BJ (cell line): ENCODE data around the gene GIGYF2. TPM values are rescaled to one million over a fixed set of nuclear protein-coding genes. Genes with fewer than 3 reads are reported as not detected.

Source experiments
- CTCF ChIA-PET: fragments of 350-600 bp; formaldehyde crosslinking; extraction: SDS; loops from one replicate; lab custom pipeline; 2021; ENCODE audit warnings: antibody characterized with exemption, inconsistent platforms; lab: Yijun Ruan, JAX
- POLR2A ChIA-PET: fragments of 300-600 bp; sonication (Branson Sonifier 250); formaldehyde crosslinking; extraction: SDS; loops from one replicate; lab custom pipeline; 2021; ENCODE audit warnings: antibody characterized with exemption; lab: Charles Lee
- DNase-seq: peaks from one replicate; pipeline ENCODE4 v3.0.0-alpha.2; 2011; ENCODE audit warnings: low read depth
- H3K27me3 ChIP-seq: 2 replicates; pipeline ENCODE4 v1.6.0; 2011; ENCODE audit warnings: low read length; ENCODE audit not compliant: control insufficient read depth, insufficient read depth
- H3K36me3 ChIP-seq: 2 replicates; pipeline ENCODE4 v1.5.1; 2011; ENCODE audit warnings: low read length; ENCODE audit not compliant: control insufficient read depth, insufficient read depth
- H3K4me3 ChIP-seq: 2 replicates; pipeline ENCODE4 v1.5.1; 2011; ENCODE audit warnings: low read depth, mild to moderate bottlenecking, control low read depth, low read length
- polyA plus RNA-seq: library from polyadenylated mRNA; depleted of rRNA; stranded (reverse); fragments of >200 nt; gene quantifications from 2 replicates; pipeline ENCODE4 v1.2.3, GENCODE V29; 2011; rRNA removed
- small RNA-seq: library from RNA; depleted of rRNA; stranded (forward); fragments of <200 nt; gene quantifications from one replicate; pipeline ENCODE3, GENCODE V24; 2012; ENCODE audit warnings: low replicate concordance, low read depth; ENCODE audit not compliant: insufficient read length
- TF ChIP-seq, protein P1 (sequence below): IDR thresholded peaks from 2 replicates; pipeline ENCODE4 v1.5.1; 2011; ENCODE audit warnings: low read depth, mild to moderate bottlenecking, control low read depth, inconsistent platforms, low read length, moderate library complexity; ENCODE audit not compliant: insufficient read depth

The GIGYF2 gene
- polyA plus RNA-seq, 1 experiment: 28.0 TPM

DNA sequence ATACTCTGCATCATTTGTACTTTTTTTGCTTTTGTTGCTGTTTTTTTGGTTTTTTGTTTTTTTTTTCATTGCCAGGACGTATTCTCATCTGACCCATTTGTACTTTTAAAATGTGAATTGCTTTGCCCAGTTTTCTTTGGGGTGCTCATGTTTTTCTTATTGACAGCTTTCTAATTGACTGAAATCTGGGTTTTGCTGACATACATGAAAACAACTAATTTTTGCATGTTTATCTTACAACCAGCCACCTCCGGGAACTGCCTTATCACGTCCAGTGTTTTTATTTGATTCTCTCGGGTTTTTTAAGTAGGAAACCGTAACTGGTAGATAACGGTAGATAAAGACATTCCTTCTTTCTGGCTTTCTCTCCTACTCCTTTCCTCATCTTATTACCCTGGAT is 211.6 kb downstream of the GIGYF2 start:
- Histone ChIP-seq H3K27me3 (no peaks in the 10 kb centered on the region; the same call in none of the 2 replicates), H3K36me3 (no peaks in the 10 kb centered on the region), H3K4me3 (no peak overlapping the region)
- CTCF ChIA-PET: no interaction called here
- DNase-seq: no peak
- POLR2A ChIA-PET: no interaction called here
- TF ChIP-seq, protein P1, sequence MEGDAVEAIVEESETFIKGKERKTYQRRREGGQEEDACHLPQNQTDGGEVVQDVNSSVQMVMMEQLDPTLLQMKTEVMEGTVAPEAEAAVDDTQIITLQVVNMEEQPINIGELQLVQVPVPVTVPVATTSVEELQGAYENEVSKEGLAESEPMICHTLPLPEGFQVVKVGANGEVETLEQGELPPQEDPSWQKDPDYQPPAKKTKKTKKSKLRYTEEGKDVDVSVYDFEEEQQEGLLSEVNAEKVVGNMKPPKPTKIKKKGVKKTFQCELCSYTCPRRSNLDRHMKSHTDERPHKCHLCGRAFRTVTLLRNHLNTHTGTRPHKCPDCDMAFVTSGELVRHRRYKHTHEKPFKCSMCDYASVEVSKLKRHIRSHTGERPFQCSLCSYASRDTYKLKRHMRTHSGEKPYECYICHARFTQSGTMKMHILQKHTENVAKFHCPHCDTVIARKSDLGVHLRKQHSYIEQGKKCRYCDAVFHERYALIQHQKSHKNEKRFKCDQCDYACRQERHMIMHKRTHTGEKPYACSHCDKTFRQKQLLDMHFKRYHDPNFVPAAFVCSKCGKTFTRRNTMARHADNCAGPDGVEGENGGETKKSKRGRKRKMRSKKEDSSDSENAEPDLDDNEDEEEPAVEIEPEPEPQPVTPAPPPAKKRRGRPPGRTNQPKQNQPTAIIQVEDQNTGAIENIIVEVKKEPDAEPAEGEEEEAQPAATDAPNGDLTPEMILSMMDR: no peak

Small RNA genes within 50 kb of the gene (small RNA-seq; reads per million reads assigned to genes)
- not detected for gene RF00019
- not detected for gene RN7SL359P
- not detected for gene RNU6-107P

Other genes with a start within 250 kb of the GIGYF2 start
- not detected in 2 replicates for gene ALPI, start 241.2 kb upstream of the GIGYF2 start, polyA plus RNA-seq
- gene ECEL1, start 209.5 kb upstream of the GIGYF2 start, polyA plus RNA-seq: not detected in 2 replicates
- gene PRSS56, start 176.9 kb upstream of the GIGYF2 start, polyA plus RNA-seq: not detected in 2 replicates
- gene CHRND, start 171.2 kb upstream of the GIGYF2 start, polyA plus RNA-seq: not detected in 2 replicates
- gene CHRNG, start 157.6 kb upstream of the GIGYF2 start, polyA plus RNA-seq: not detected in 2 replicates
- 1.7 and 2.5 TPM in 2 replicates for gene TIGD1, start 146.8 kb upstream of the GIGYF2 start, polyA plus RNA-seq
- gene EIF4E2, start 146.6 kb upstream of the GIGYF2 start, polyA plus RNA-seq: 23.1 and 36.4 TPM in 2 replicates
- gene EFHD1, start 63.7 kb upstream of the GIGYF2 start, polyA plus RNA-seq: 60.0 and 76.5 TPM in 2 replicates
- not detected in 2 replicates for gene KCNJ13, start 79.2 kb downstream of the GIGYF2 start, polyA plus RNA-seq
- gene SNORC, start 172.9 kb downstream of the GIGYF2 start, polyA plus RNA-seq: 0.25 and 0.53 TPM in 2 replicates